Retinal pigment epithelial cell (primary cell): Measurements from ENCODE around the gene CD300C.
"Not testable (repeated sequence)": the region's sequence is repeated elsewhere in the genome, so short reads cannot be mapped to it uniquely, and the experiment has no call there.

Experiments
- DNase-seq: peaks from one replicate; pipeline ENCODE4 v3.0.0-alpha.2; 2010; ENCODE audit warnings: low read depth
- H3K4me3 ChIP-seq: 2 replicates; pipeline ENCODE4 v1.5.1; 2011; ENCODE audit warnings: mild to moderate bottlenecking, low read length, control low read depth, moderate library complexity
- CTCF ChIP-seq: conservative IDR thresholded peaks from 2 replicates; pipeline ENCODE4 v1.5.1; 2011; ENCODE audit warnings: low read depth, low read length, control low read depth, inconsistent platforms

The CD300C gene

GRCh38 chr17:74561586-74561985 is 15.7 kb upstream of the CD300C start:
- no peak overlapping the region for H3K4me3 ChIP-seq
- TF ChIP-seq CTCF = no peak
- DNase-seq = no peak

GRCh38 chr17:74558882-74559519 is 13.1 kb upstream of the CD300C start:
- no peak overlapping the region for H3K4me3 ChIP-seq
- DNase-seq = no peak
- no peak for TF ChIP-seq CTCF

- not testable (repeated sequence) for DNase-seq, H3K4me3 ChIP-seq
Observed at GRCh38 chr17:74558402-74558801, 12.5 kb upstream of the CD300C start.

- H3K4me3 ChIP-seq = no peak overlapping the region
- no peak for DNase-seq
- TF ChIP-seq CTCF = no peak
Observed at GRCh38 chr17:74555427-74555940, 9.6 kb upstream of the CD300C start.

GRCh38 chr17:74554909-74555308 is 9.0 kb upstream of the CD300C start:
- no peak for TF ChIP-seq CTCF
- no peak overlapping the region for H3K4me3 ChIP-seq
- DNase-seq = no peak

- no peak for TF ChIP-seq CTCF
- DNase-seq = no peak
- no peak overlapping the region for H3K4me3 ChIP-seq
Observed at GRCh38 chr17:74552037-74552436, 6.1 kb upstream of the CD300C start.

GRCh38 chr17:74550602-74551001 is 4.7 kb upstream of the CD300C start:
- H3K4me3 ChIP-seq = no peak overlapping the region
- DNase-seq = no peak
- no peak for TF ChIP-seq CTCF

- no peak for DNase-seq
- no peak for TF ChIP-seq CTCF
- H3K4me3 ChIP-seq = no peak overlapping the region
Observed at GRCh38 chr17:74549343-74549742, 3.4 kb upstream of the CD300C start.
